ENCODE data around the gene ABCA1.
A peak's percentile ranks its signal among the peaks of the same experiment; 100 is the strongest.
"Not testable (repeated sequence)": the region's sequence is repeated elsewhere in the genome, so short reads cannot be mapped to it uniquely, and the experiment has no call there.

ABCA1 gene

GRCh38 chr9:104795082-104795481 lies 132.9 kb downstream of the ABCA1 start:
- DNase-seq, result peak in 1 of 4 experiments; percentile 22

GRCh38 chr9:104794070-104794469 lies 133.9 kb downstream of the ABCA1 start:
- no peak for DNase-seq

GRCh38 chr9:104788251-104788650 lies 139.7 kb downstream of the ABCA1 start:
- no peak for DNase-seq

- DNase-seq, result no peak
Observed at GRCh38 chr9:104787306-104788015, 140.5 kb downstream of the ABCA1 start.

GRCh38 chr9:104786293-104786692 lies 141.7 kb downstream of the ABCA1 start:
- DNase-seq, result no peak

- peak; percentile 30 to 59 (median 42) for DNase-seq
Observed at GRCh38 chr9:104784098-104784497, 143.9 kb downstream of the ABCA1 start.

GRCh38 chr9:104783588-104783987 lies 144.4 kb downstream of the ABCA1 start:
- DNase-seq, result no peak

GRCh38 chr9:104780796-104781395 lies 147.1 kb downstream of the ABCA1 start:
- DNase-seq, result peak; percentile 24 to 77 (median 68)

- peak; percentile 47 to 78 (median 69) for DNase-seq
Observed at GRCh38 chr9:104779946-104780535, 147.9 kb downstream of the ABCA1 start.

GRCh38 chr9:104779334-104779733 lies 148.6 kb downstream of the ABCA1 start:
- DNase-seq, result no peak

- no peak for DNase-seq
Observed at GRCh38 chr9:104778802-104779201, 149.2 kb downstream of the ABCA1 start.

GRCh38 chr9:104776797-104777196 lies 151.2 kb downstream of the ABCA1 start:
- DNase-seq, result peak in 2 of 4 experiments; percentile 13 to 25

- DNase-seq, result no peak
Observed at GRCh38 chr9:104775976-104776375, 152.0 kb downstream of the ABCA1 start.

- DNase-seq, result peak in 1 of 4 experiments; percentile 35
Observed at GRCh38 chr9:104775574-104775936, 152.4 kb downstream of the ABCA1 start.

- DNase-seq, result peak; percentile 77 to 93 (median 84)
Observed at GRCh38 chr9:104774831-104775573, 153.0 kb downstream of the ABCA1 start.

GRCh38 chr9:104774132-104774531 lies 153.8 kb downstream of the ABCA1 start:
- peak in 2 of 4 experiments; percentile 16 to 21 for DNase-seq

GRCh38 chr9:104772714-104773510 lies 155.0 kb downstream of the ABCA1 start:
- peak; percentile 49 to 77 (median 66) for DNase-seq

- peak in 2 of 4 experiments; percentile 41 to 49 for DNase-seq
Observed at GRCh38 chr9:104769655-104770054, 158.3 kb downstream of the ABCA1 start.

GRCh38 chr9:104769029-104769428 lies 158.9 kb downstream of the ABCA1 start:
- DNase-seq, result not testable (repeated sequence)

- DNase-seq, result no peak
Observed at GRCh38 chr9:104767507-104767906, 160.4 kb downstream of the ABCA1 start.

- DNase-seq, result no peak
Observed at GRCh38 chr9:104766025-104766424, 161.9 kb downstream of the ABCA1 start.

- DNase-seq, result no peak
Observed at GRCh38 chr9:104765138-104765537, 162.8 kb downstream of the ABCA1 start.

All from suppressor macrophage (primary cell).